ENCODE results near the gene TNK2.

The TNK2 gene

DNA sequence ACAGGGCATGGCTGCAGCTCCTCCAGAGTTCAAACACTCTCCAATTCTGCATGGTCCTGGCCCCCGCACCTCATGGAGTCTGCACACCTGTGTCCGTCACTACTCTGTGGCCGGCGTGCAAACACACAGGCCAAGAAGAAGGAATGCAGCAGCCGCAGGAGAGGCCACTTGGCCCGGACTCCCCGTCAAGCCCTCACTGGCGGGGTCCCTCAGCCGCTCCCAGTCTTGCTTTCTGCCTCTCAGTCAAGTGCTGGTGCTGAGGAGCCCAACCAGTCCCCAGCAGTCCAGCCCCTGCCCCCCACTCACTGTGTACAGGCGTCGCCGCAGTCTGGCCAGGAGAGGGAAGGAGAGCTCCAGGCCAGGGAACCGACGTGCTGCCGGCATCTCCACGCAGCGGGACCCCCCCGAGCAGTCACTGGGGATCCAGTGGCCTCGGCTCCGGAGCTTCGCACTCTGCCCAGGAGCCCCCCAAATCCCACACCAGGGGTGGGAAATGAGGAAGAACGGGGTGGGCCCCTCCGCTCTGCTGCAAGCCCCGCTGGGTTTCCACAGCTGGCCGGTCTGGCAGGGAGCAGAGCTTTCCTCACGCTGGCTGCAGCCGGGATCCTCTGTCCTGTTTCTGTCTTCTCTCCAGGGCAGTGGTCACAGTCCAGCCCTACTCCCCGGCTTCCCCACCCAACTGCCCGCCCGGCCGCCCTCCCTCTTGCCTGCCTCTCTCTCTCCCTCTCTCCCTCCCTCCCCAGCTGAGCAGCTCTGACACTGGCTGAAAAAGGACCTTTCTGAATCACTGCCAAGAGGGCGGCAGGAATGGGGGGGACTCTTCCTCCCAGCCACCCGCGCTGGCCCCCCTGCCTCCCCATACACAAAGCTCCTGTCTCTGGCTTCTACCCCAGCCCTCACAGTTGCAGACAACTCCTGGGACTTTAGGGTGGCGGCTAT lies 16.0 kb downstream of the TNK2 start:
- Histone ChIP-seq H3K27ac (ENCODE audit: insufficient read depth, low read depth, low read length, poor library complexity, severe bottlenecking) (no peak overlapping the region), H3K9me3 (ENCODE audit: control insufficient read depth, low read length) (no peaks in the 10 kb centered on the region), H3K36me3 (ENCODE audit: control insufficient read depth, insufficient read depth, low read length) (no peaks in the 10 kb centered on the region), H3K27me3 (ENCODE audit: control insufficient read depth, insufficient read depth, low read length, poor library complexity, severe bottlenecking) (peaks cover 15% of the 10 kb centered on the region), H3K4me1 (ENCODE audit: control insufficient read depth, insufficient read depth, low read length) (peaks cover 64% of the 10 kb centered on the region), H3K4me3 (ENCODE audit: insufficient read depth, low read depth, low read length) (no peak overlapping the region)
- 40 to 41% methylated on average over 32 of the region's 35 CpGs for WGBS, 2 experiments

- 82 to 83% methylated on average over 19 of the region's 19 CpGs for WGBS, 2 experiments
- Histone ChIP-seq H3K4me3 (ENCODE audit: insufficient read depth, low read depth, low read length) (no peak overlapping the region), H3K27ac (ENCODE audit: insufficient read depth, low read depth, low read length, poor library complexity, severe bottlenecking) (no peak overlapping the region), H3K4me1 (ENCODE audit: control insufficient read depth, insufficient read depth, low read length) (peaks cover 60% of the 10 kb centered on the region), H3K9me3 (ENCODE audit: control insufficient read depth, low read length) (no peaks in the 10 kb centered on the region), H3K36me3 (ENCODE audit: control insufficient read depth, insufficient read depth, low read length) (no peaks in the 10 kb centered on the region), H3K27me3 (ENCODE audit: control insufficient read depth, insufficient read depth, low read length, poor library complexity, severe bottlenecking) (peaks cover 15% of the 10 kb centered on the region)
Observed at GRCh38 chr3:195891431-195892104, 16.8 kb downstream of the TNK2 start.

- H3K4me3 ChIP-seq (ENCODE audit: insufficient read depth, low read depth, low read length) = no peak overlapping the region
- WGBS, 2 experiments = 21% methylated on average over 8 of the region's 8 CpGs
- H3K36me3 ChIP-seq (ENCODE audit: control insufficient read depth, insufficient read depth, low read length) = no peaks in the 10 kb centered on the region
- H3K4me1 ChIP-seq (ENCODE audit: control insufficient read depth, insufficient read depth, low read length) = peaks cover 56% of the 10 kb centered on the region
- H3K9me3 ChIP-seq (ENCODE audit: control insufficient read depth, low read length) = no peaks in the 10 kb centered on the region
- H3K27me3 ChIP-seq (ENCODE audit: control insufficient read depth, insufficient read depth, low read length, poor library complexity, severe bottlenecking) = peaks cover 3% of the 10 kb centered on the region
- peak overlapping the region; percentile 63 for H3K27ac ChIP-seq (ENCODE audit: insufficient read depth, low read depth, low read length, poor library complexity, severe bottlenecking)
Observed at GRCh38 chr3:195889870-195890295, 18.5 kb downstream of the TNK2 start.

- Histone ChIP-seq H3K9me3 (ENCODE audit: control insufficient read depth, low read length) (no peaks in the 10 kb centered on the region), H3K36me3 (ENCODE audit: control insufficient read depth, insufficient read depth, low read length) (no peaks in the 10 kb centered on the region), H3K4me1 (ENCODE audit: control insufficient read depth, insufficient read depth, low read length) (peaks cover 52% of the 10 kb centered on the region), H3K27me3 (ENCODE audit: control insufficient read depth, insufficient read depth, low read length, poor library complexity, severe bottlenecking) (no peaks in the 10 kb centered on the region), H3K27ac (ENCODE audit: insufficient read depth, low read depth, low read length, poor library complexity, severe bottlenecking) (no peak overlapping the region), H3K4me3 (ENCODE audit: insufficient read depth, low read depth, low read length) (no peak overlapping the region)
- WGBS, 2 experiments = 70 to 74% methylated on average over 26 of the region's 26 CpGs
Observed at GRCh38 chr3:195888981-195889869, 19.1 kb downstream of the TNK2 start.

GRCh38 chr3:195888311-195888761 lies 20.0 kb downstream of the TNK2 start:
- no peaks in the 10 kb centered on the region for H3K27me3 ChIP-seq (ENCODE audit: control insufficient read depth, insufficient read depth, low read length, poor library complexity, severe bottlenecking)
- WGBS, 2 experiments = 89 to 91% methylated on average over 18 of the region's 18 CpGs
- H3K4me1 ChIP-seq (ENCODE audit: control insufficient read depth, insufficient read depth, low read length) = peaks cover 47% of the 10 kb centered on the region
- no peaks in the 10 kb centered on the region for H3K36me3 ChIP-seq (ENCODE audit: control insufficient read depth, insufficient read depth, low read length)
- H3K27ac ChIP-seq (ENCODE audit: insufficient read depth, low read depth, low read length, poor library complexity, severe bottlenecking) = no peak overlapping the region
- no peaks in the 10 kb centered on the region for H3K9me3 ChIP-seq (ENCODE audit: control insufficient read depth, low read length)
- no peak overlapping the region for H3K4me3 ChIP-seq (ENCODE audit: insufficient read depth, low read depth, low read length)

DNA sequence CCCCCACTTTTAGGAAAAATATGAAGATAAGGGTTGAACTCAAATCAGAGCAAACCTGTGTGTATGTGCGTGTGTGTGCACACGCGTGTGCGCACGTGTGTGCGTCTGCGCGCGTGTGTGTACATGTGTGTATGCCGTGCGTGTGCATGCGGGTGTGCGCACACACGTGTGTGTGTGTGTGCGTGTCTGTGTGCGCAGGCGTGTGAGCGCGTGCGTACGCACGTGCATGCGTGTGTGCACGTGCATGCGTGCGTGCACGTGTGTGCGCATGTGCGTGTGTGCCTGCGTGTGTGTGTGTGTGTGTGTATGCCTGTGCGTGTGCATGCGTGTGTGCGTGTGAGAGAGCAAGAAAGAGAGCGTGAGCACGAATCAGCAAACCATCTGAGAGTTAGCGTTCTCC lies 20.7 kb downstream of the TNK2 start:
- WGBS, 2 experiments = 95 to 96% methylated on average over 36 of the region's 36 CpGs
- H3K27me3 ChIP-seq (ENCODE audit: control insufficient read depth, insufficient read depth, low read length, poor library complexity, severe bottlenecking) = no peaks in the 10 kb centered on the region
- no peak overlapping the region for H3K27ac ChIP-seq (ENCODE audit: insufficient read depth, low read depth, low read length, poor library complexity, severe bottlenecking)
- no peaks in the 10 kb centered on the region for H3K9me3 ChIP-seq (ENCODE audit: control insufficient read depth, low read length)
- no peak overlapping the region for H3K4me3 ChIP-seq (ENCODE audit: insufficient read depth, low read depth, low read length)
- H3K4me1 ChIP-seq (ENCODE audit: control insufficient read depth, insufficient read depth, low read length) = peaks cover 41% of the 10 kb centered on the region
- H3K36me3 ChIP-seq (ENCODE audit: control insufficient read depth, insufficient read depth, low read length) = no peaks in the 10 kb centered on the region

- 82 to 86% methylated on average over 34 of the region's 34 CpGs for WGBS, 2 experiments
- H3K27me3 ChIP-seq (ENCODE audit: control insufficient read depth, insufficient read depth, low read length, poor library complexity, severe bottlenecking) = no peaks in the 10 kb centered on the region
- peaks cover 30% of the 10 kb centered on the region for H3K4me1 ChIP-seq (ENCODE audit: control insufficient read depth, insufficient read depth, low read length)
- no peaks in the 10 kb centered on the region for H3K9me3 ChIP-seq (ENCODE audit: control insufficient read depth, low read length)
- no peak overlapping the region for H3K27ac ChIP-seq (ENCODE audit: insufficient read depth, low read depth, low read length, poor library complexity, severe bottlenecking)
- H3K36me3 ChIP-seq (ENCODE audit: control insufficient read depth, insufficient read depth, low read length) = no peaks in the 10 kb centered on the region
- no peak overlapping the region for H3K4me3 ChIP-seq (ENCODE audit: insufficient read depth, low read depth, low read length)
Observed at GRCh38 chr3:195886181-195887141, 21.9 kb downstream of the TNK2 start.

- WGBS, 2 experiments = 86 to 89% methylated on average over 25 of the region's 25 CpGs
- Histone ChIP-seq H3K27me3 (ENCODE audit: control insufficient read depth, insufficient read depth, low read length, poor library complexity, severe bottlenecking) (no peaks in the 10 kb centered on the region), H3K4me1 (ENCODE audit: control insufficient read depth, insufficient read depth, low read length) (peaks cover 29% of the 10 kb centered on the region), H3K9me3 (ENCODE audit: control insufficient read depth, low read length) (no peaks in the 10 kb centered on the region), H3K27ac (ENCODE audit: insufficient read depth, low read depth, low read length, poor library complexity, severe bottlenecking) (no peak overlapping the region), H3K4me3 (ENCODE audit: insufficient read depth, low read depth, low read length) (no peak overlapping the region), H3K36me3 (ENCODE audit: control insufficient read depth, insufficient read depth, low read length) (no peaks in the 10 kb centered on the region)
Observed at GRCh38 chr3:195885036-195885891, 23.1 kb downstream of the TNK2 start.
